Vagina (tissue), 2 donors: ENCODE results near the gene COX14. TPM values are rescaled to one million over a fixed set of nuclear protein-coding genes. Genes with fewer than 3 reads are reported as not detected.

Experiments
- DNase-seq, 2 donors: peaks; one replicate each; pipeline ENCODE4 v3.0.0-alpha.2; 2017; ENCODE audit errors: extremely low spot score in 2 of 2
- H3K27ac ChIP-seq: fragments of 200-600 bp; sonication (generic); one replicate; pipeline ENCODE4 v1.5.1; 2019
- H3K27me3 ChIP-seq: fragments of 200-600 bp; sonication (generic); one replicate; pipeline ENCODE4 v1.5.1; 2019
- H3K36me3 ChIP-seq, 2 donors: fragments of 200-600 bp; sonication (generic); one replicate each; pipeline ENCODE4 v1.5.1; 2017 to 2019
- H3K4me1 ChIP-seq: fragments of 200-600 bp; sonication (generic); one replicate; pipeline ENCODE4 v1.5.1; 2019
- H3K4me3 ChIP-seq, 2 donors: fragments of 200-600 bp; sonication (generic); 1 replicate in 1 of 2; 2 replicates in 1 of 2; pipeline ENCODE4 v1.5.1; 2016 to 2019
- H3K9me3 ChIP-seq: fragments of 200-600 bp; sonication (generic); one replicate; pipeline ENCODE4 v1.5.1; 2019
- CTCF ChIP-seq, 3 experiments: fragments of 450-650 bp in 2 of 3; fragments of 200-600 bp in 1 of 3; sonication (generic) in 1 of 3; IDR thresholded peaks; one replicate each; pipeline ENCODE4 v1.5.1; 2017 to 2019; ENCODE audit warnings: antibody characterized with exemption in 3 of 3, mild to moderate bottlenecking in 2 of 3, moderate library complexity in 2 of 3
- POLR2A ChIP-seq, 2 donors: fragments of 450-650 bp; IDR thresholded peaks; one replicate each; pipeline ENCODE4 v1.6.1; 2017; ENCODE audit warnings: antibody characterized with exemption in 2 of 2, mild to moderate bottlenecking in 2 of 2, moderate library complexity in 2 of 2
- POLR2AphosphoS5 ChIP-seq, 2 donors: sonication (generic); formaldehyde crosslinking; IDR thresholded peaks; one replicate each; pipeline ENCODE4 v1.9.0; 2017; ENCODE audit warnings: antibody characterized with exemption in 2 of 2, mild to moderate bottlenecking in 2 of 2, low read depth in 1 of 2; ENCODE audit not compliant: insufficient read depth in 1 of 2
- intact Hi-C: fragments of 100-400 bp; cut with DNase I; formaldehyde crosslinking; loops from one replicate; pipeline ENCODE4 v1.15.1; 2023
- total RNA-seq: library from RNA; depleted of rRNA; stranded (reverse); fragments of >200 nt; gene quantifications from one replicate; pipeline ENCODE4 v1.2.3, GENCODE V29; 2016

The COX14 gene
- total RNA-seq, 1 donor from 2014 or later, result 74.4 TPM

GRCh38 chr12:50120953-50121352, 8.9 kb downstream of the COX14 start:
- intact Hi-C loops, result no loop called here
- TF ChIP-seq POLR2A (IDR thresholded peaks at IDR 0.05) (no peak), POLR2AphosphoS5 (IDR thresholded peaks at IDR 0.05; ENCODE audit: insufficient read depth in 1 of 2, low read depth in 1 of 2) (no peak), CTCF (IDR thresholded peaks at IDR 0.05) (no peak)
- peaks cover 0 to 12% of the 10 kb centered on the region in 2 donors for H3K36me3 ChIP-seq
- H3K27me3 ChIP-seq, result no peaks in the 10 kb centered on the region
- H3K4me3 ChIP-seq, result no peak overlapping the region
- H3K4me1 ChIP-seq, result peaks cover 37% of the 10 kb centered on the region
- DNase-seq, result no peak
- H3K27ac ChIP-seq, result no peak overlapping the region
- no peaks in the 10 kb centered on the region for H3K9me3 ChIP-seq

- DNase-seq, result no peak
- intact Hi-C loops, result no loop called here
- no peak overlapping the region for H3K27ac ChIP-seq
- peaks cover 0 to 12% of the 10 kb centered on the region in 2 donors for H3K36me3 ChIP-seq
- H3K9me3 ChIP-seq, result no peaks in the 10 kb centered on the region
- peaks cover 31% of the 10 kb centered on the region for H3K4me1 ChIP-seq
- TF ChIP-seq POLR2A (IDR thresholded peaks at IDR 0.05) (no peak), CTCF (IDR thresholded peaks at IDR 0.05) (no peak), POLR2AphosphoS5 (IDR thresholded peaks at IDR 0.05; ENCODE audit: insufficient read depth in 1 of 2, low read depth in 1 of 2) (no peak)
- H3K27me3 ChIP-seq, result no peaks in the 10 kb centered on the region
- no peak overlapping the region for H3K4me3 ChIP-seq
These were observed 9.6 kb downstream of the COX14 start for GRCh38 chr12:50121641-50122040.

- Histone ChIP-seq H3K27ac (no peak overlapping the region), H3K9me3 (no peaks in the 10 kb centered on the region), H3K36me3 (peaks cover 0 to 21% of the 10 kb centered on the region in 2 donors), H3K27me3 (no peaks in the 10 kb centered on the region), H3K4me1 (peaks cover 23% of the 10 kb centered on the region), H3K4me3 (no peak overlapping the region)
- no peak for TF ChIP-seq CTCF (IDR thresholded peaks at IDR 0.05)
- no peak for TF ChIP-seq POLR2A (IDR thresholded peaks at IDR 0.05)
- TF ChIP-seq POLR2AphosphoS5 (IDR thresholded peaks at IDR 0.05; ENCODE audit: insufficient read depth in 1 of 2, low read depth in 1 of 2), result no peak
- intact Hi-C loops, result no loop called here
- no peak for DNase-seq
These were observed 11.2 kb downstream of the COX14 start for GRCh38 chr12:50123203-50123602.

GRCh38 chr12:50127546-50127945, 15.5 kb downstream of the COX14 start:
- DNase-seq, result no peak
- Histone ChIP-seq H3K4me1 (peaks cover 15% of the 10 kb centered on the region), H3K27ac (no peak overlapping the region), H3K27me3 (no peaks in the 10 kb centered on the region), H3K4me3 (no peak overlapping the region), H3K9me3 (no peaks in the 10 kb centered on the region), H3K36me3 (peaks cover 0 to 31% of the 10 kb centered on the region in 2 donors)
- intact Hi-C loops, result no loop called here
- no peak for TF ChIP-seq POLR2AphosphoS5 (IDR thresholded peaks at IDR 0.05; ENCODE audit: insufficient read depth in 1 of 2, low read depth in 1 of 2)
- TF ChIP-seq POLR2A (IDR thresholded peaks at IDR 0.05), result no peak
- no peak for TF ChIP-seq CTCF (IDR thresholded peaks at IDR 0.05)

- no peak for DNase-seq
- intact Hi-C loops, result no loop called here
- no peaks in the 10 kb centered on the region for H3K27me3 ChIP-seq
- H3K4me1 ChIP-seq, result peaks cover 14% of the 10 kb centered on the region
- TF ChIP-seq POLR2A (IDR thresholded peaks at IDR 0.05), result no peak
- no peak for TF ChIP-seq CTCF (IDR thresholded peaks at IDR 0.05)
- no peak for TF ChIP-seq POLR2AphosphoS5 (IDR thresholded peaks at IDR 0.05; ENCODE audit: insufficient read depth in 1 of 2, low read depth in 1 of 2)
- peaks cover 0 to 41% of the 10 kb centered on the region in 2 donors for H3K36me3 ChIP-seq
- H3K9me3 ChIP-seq, result no peaks in the 10 kb centered on the region
- H3K4me3 ChIP-seq, result no peak overlapping the region
- H3K27ac ChIP-seq, result no peak overlapping the region
These were observed 17.3 kb downstream of the COX14 start for GRCh38 chr12:50129290-50129689.
